Ecto neural progenitor cell (in vitro differentiated cells): ENCODE results near the gene NAPA.
A peak's percentile ranks its signal among the peaks of the same experiment; 100 is the strongest.

Source experiments
- DNase-seq: peaks from one replicate; pipeline ENCODE4 v3.0.0-alpha.2; 2018; ENCODE audit warnings: low spot score

The NAPA gene

GRCh38 chr19:47458672-47459071, 56.2 kb downstream of the NAPA start:
- no peak for DNase-seq

- DNase-seq: no peak
These were observed 58.0 kb downstream of the NAPA start for GRCh38 chr19:47456721-47457474.

GRCh38 chr19:47450478-47450877, 64.4 kb downstream of the NAPA start:
- DNase-seq: no peak

- DNase-seq: no peak
These were observed 66.5 kb downstream of the NAPA start for GRCh38 chr19:47448360-47448727.

GRCh38 chr19:47447470-47448359, 67.1 kb downstream of the NAPA start:
- peak; percentile 95 for DNase-seq

GRCh38 chr19:47446534-47447469, 68.1 kb downstream of the NAPA start:
- DNase-seq: peak; percentile 84

GRCh38 chr19:47445937-47446402, 68.9 kb downstream of the NAPA start:
- peak; percentile 68 for DNase-seq

GRCh38 chr19:47445527-47445926, 69.3 kb downstream of the NAPA start:
- no peak for DNase-seq

GRCh38 chr19:47444388-47444821, 70.5 kb downstream of the NAPA start:
- DNase-seq: peak; percentile 82

GRCh38 chr19:47443331-47443730, 71.5 kb downstream of the NAPA start:
- no peak for DNase-seq

- no peak for DNase-seq
These were observed 76.1 kb downstream of the NAPA start for GRCh38 chr19:47438793-47439220.
